GM23248 (cell line): ENCODE results near the gene KIF26A. TPM values are rescaled to one million over a fixed set of nuclear protein-coding genes. Genes with fewer than 3 reads are reported as not detected.

Experiments used
- DNase-seq: peaks from one replicate; pipeline ENCODE4 v3.0.0-alpha.2; 2015
- H2AFZ ChIP-seq: fragments of 200-600 bp; sonication (generic); 2 replicates; pipeline ENCODE4 v1.6.1; 2016; ENCODE audit warnings: antibody characterized with exemption
- H3F3A ChIP-seq: fragments of 200-600 bp; sonication (generic); 2 replicates; pipeline ENCODE4 v1.6.1; 2016; ENCODE audit warnings: mild to moderate bottlenecking, antibody characterized with exemption, mixed run types; ENCODE audit not compliant: insufficient read depth
- H3K27ac ChIP-seq: fragments of 200-600 bp; sonication (generic); 2 replicates; pipeline ENCODE4 v1.5.1; 2016; ENCODE audit warnings: mild to moderate bottlenecking
- H3K27me3 ChIP-seq: fragments of 200-600 bp; sonication (generic); replicated peaks from 2 replicates; pipeline ENCODE4 v1.6.1; 2016; ENCODE audit warnings: mild to moderate bottlenecking; ENCODE audit not compliant: insufficient read depth
- H3K36me3 ChIP-seq: fragments of 200-600 bp; sonication (generic); 2 replicates; pipeline ENCODE4 v1.6.1; 2016; ENCODE audit warnings: low read depth, mild to moderate bottlenecking
- H3K4me1 ChIP-seq: fragments of 200-600 bp; sonication (generic); 2 replicates; pipeline ENCODE4 v1.6.1; 2016; ENCODE audit warnings: mild to moderate bottlenecking; ENCODE audit not compliant: insufficient read depth
- H3K4me2 ChIP-seq: fragments of 200-600 bp; sonication (generic); one replicate; pipeline ENCODE4 v1.6.1; 2016; ENCODE audit warnings: mild to moderate bottlenecking; ENCODE audit not compliant: unreplicated experiment
- H3K4me3 ChIP-seq: fragments of 200-600 bp; sonication (generic); 2 replicates; pipeline ENCODE4 v1.5.1; 2016; ENCODE audit warnings: mild to moderate bottlenecking
- H3K79me2 ChIP-seq: fragments of 200-600 bp; sonication (generic); 2 replicates; pipeline ENCODE4 v1.6.1; 2016; ENCODE audit warnings: mild to moderate bottlenecking; ENCODE audit not compliant: insufficient read depth
- H3K9ac ChIP-seq: fragments of 200-600 bp; sonication (generic); 2 replicates; pipeline ENCODE4 v1.6.1; 2016; ENCODE audit warnings: mild to moderate bottlenecking
- H3K9me2 ChIP-seq: fragments of 200-600 bp; sonication (generic); 2 replicates; pipeline ENCODE4 v1.6.1; 2016; ENCODE audit warnings: mixed run types, mild to moderate bottlenecking, moderate library complexity; ENCODE audit not compliant: insufficient read depth
- H3K9me3 ChIP-seq: fragments of 200-600 bp; sonication (generic); one replicate; pipeline ENCODE4 v1.6.1; 2017; ENCODE audit warnings: low read depth
- H4K20me1 ChIP-seq: fragments of 200-600 bp; sonication (generic); 2 replicates; pipeline ENCODE4 v1.6.0; 2016; ENCODE audit not compliant: insufficient read depth
- EZH2 ChIP-seq: fragments of 200-600 bp; sonication (generic); IDR thresholded peaks from 2 replicates; pipeline ENCODE4 v1.6.1; 2018; ENCODE audit warnings: antibody characterized with exemption, mild to moderate bottlenecking; ENCODE audit not compliant: insufficient read depth, poor library complexity, severe bottlenecking
- EZH2phosphoT487 ChIP-seq: fragments of 200-600 bp; sonication (generic); IDR thresholded peaks from 2 replicates; pipeline ENCODE4 v1.6.1; 2018; ENCODE audit warnings: antibody characterized with exemption, moderate library complexity, mild to moderate bottlenecking, low read depth; ENCODE audit not compliant: insufficient read depth
- WGBS, 2 experiments: methylation state at CpG; one replicate each; pipeline ENCODE4 v1.1.6; 2015 to 2017; ENCODE audit warnings: low lambda C conversion rate in 2 of 2, low coverage in 1 of 2; ENCODE audit errors: missing lambda C conversion rate in 2 of 2; 5-methylcytosine and 5-hydroxymethylcytosine counted together
- in situ Hi-C: fragments of 300-500 bp; cut with MboI; formaldehyde crosslinking; loops from 2 replicates; pipeline ENCODE4 v1.15.0; 2020
- polyA plus RNA-seq: library from polyadenylated mRNA; unstranded; fragments of >200 nt; fragmentation: Nextera tagmentation; extraction: Ambion mirVana; gene quantifications from 2 replicates; pipeline ENCODE4 v1.2.1, GENCODE V29; 2016
- total RNA-seq: library from RNA; depleted of rRNA; stranded (reverse); fragments of >200 nt; shearing (Covaris generic); gene quantifications from 2 replicates; pipeline ENCODE4 v1.2.3, GENCODE V29; 2014

KIF26A gene
- total and polyA plus RNA-seq, 2 experiments from 2014 or later: not detected

DNA sequence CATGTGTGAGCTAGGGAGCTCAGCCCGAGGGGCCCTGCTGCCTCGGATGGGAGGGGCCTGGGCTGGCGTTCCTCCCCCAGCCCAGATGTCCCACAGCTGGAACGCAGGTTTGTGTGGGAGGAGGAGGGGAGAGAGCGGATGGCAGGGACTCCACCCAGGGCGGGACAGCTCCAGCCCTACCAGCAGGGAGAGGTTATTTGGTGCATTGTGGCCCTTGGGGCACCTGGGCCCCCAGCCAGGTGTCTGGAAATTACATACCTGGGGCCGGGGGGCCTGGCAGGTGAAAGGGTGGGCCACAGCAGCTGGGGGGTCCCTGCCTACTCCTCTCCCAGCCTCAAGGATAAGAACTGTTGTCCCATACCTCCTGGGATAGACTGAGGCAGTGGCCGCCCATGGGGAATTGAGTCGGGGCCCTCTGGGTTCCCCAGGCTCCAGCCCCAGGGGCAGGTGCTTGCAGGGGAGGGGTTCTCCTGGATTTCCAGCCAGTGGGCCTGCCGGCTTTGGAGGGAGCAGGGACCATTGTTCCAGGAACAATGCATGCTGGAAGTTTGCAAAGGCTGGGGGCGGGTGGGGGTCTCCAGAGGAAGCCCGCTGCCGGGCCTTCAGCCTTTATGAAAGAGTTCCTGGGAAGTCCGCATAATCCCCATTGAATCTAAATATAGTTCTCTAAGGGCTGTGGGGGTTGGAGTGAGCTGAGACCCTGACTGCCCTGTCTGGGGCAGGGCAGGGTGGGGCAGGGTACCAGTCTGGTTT is 1.2 kb downstream of the KIF26A start:
- no peak for DNase-seq
- 42 to 46% methylated on average over 13 to 14 of the region's 14 CpGs for WGBS, 2 experiments
- in situ Hi-C loops: loop anchor here (10.0 kb wide), 2 partner anchors 425 to 505 kb away; no protein-coding TSS in a partner anchor
- H3K4me2 ChIP-seq: no peak overlapping the region
- no peaks in the 10 kb centered on the region for H3F3A ChIP-seq
- no peaks in the 10 kb centered on the region for H3K9me3 ChIP-seq
- no peaks in the 10 kb centered on the region for H3K36me3 ChIP-seq
- H3K9me2 ChIP-seq: no peaks in the 10 kb centered on the region
- peaks cover 10% of the 10 kb centered on the region; the same call in 1 of the 2 replicates for H3K27me3 ChIP-seq
- H3K4me1 ChIP-seq: no peaks in the 10 kb centered on the region
- no peaks in the 10 kb centered on the region for H4K20me1 ChIP-seq
- H3K79me2 ChIP-seq: no peaks in the 10 kb centered on the region
- no peak overlapping the region for H2AFZ ChIP-seq
- no peak overlapping the region for H3K4me3 ChIP-seq
- no peak overlapping the region for H3K27ac ChIP-seq
- H3K9ac ChIP-seq: no peak overlapping the region
- TF ChIP-seq EZH2phosphoT487 (no peak), EZH2 (no peak)

DNA sequence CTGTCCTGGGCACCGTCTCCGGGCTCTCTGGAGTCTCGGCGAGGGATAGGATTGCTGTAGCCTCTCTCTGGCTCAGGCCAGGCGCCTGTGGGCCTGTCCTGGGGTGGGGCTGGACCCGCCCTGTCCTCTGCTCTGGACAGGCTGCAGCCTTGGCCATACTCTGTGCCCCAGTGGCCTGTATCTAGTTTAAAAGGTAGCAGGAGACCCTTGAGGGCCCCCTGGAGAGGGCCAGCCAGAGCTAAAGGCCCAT is 1.8 kb downstream of the KIF26A start:
- H3K36me3 ChIP-seq: no peaks in the 10 kb centered on the region
- DNase-seq: no peak
- no peaks in the 10 kb centered on the region for H3K4me1 ChIP-seq
- H3K9ac ChIP-seq: no peak overlapping the region
- no peaks in the 10 kb centered on the region for H3K79me2 ChIP-seq
- no peaks in the 10 kb centered on the region for H3F3A ChIP-seq
- no peak overlapping the region for H2AFZ ChIP-seq
- in situ Hi-C loops: no loop called here
- H4K20me1 ChIP-seq: no peaks in the 10 kb centered on the region
- H3K4me3 ChIP-seq: no peak overlapping the region
- no peak for TF ChIP-seq EZH2phosphoT487
- no peak for TF ChIP-seq EZH2
- H3K27ac ChIP-seq: no peak overlapping the region
- no peaks in the 10 kb centered on the region for H3K9me3 ChIP-seq
- H3K9me2 ChIP-seq: no peaks in the 10 kb centered on the region
- H3K4me2 ChIP-seq: no peak overlapping the region
- 70 to 78% methylated on average over 6 of the region's 6 CpGs for WGBS, 2 experiments
- peaks cover 10% of the 10 kb centered on the region; the same call in 1 of the 2 replicates for H3K27me3 ChIP-seq

DNA sequence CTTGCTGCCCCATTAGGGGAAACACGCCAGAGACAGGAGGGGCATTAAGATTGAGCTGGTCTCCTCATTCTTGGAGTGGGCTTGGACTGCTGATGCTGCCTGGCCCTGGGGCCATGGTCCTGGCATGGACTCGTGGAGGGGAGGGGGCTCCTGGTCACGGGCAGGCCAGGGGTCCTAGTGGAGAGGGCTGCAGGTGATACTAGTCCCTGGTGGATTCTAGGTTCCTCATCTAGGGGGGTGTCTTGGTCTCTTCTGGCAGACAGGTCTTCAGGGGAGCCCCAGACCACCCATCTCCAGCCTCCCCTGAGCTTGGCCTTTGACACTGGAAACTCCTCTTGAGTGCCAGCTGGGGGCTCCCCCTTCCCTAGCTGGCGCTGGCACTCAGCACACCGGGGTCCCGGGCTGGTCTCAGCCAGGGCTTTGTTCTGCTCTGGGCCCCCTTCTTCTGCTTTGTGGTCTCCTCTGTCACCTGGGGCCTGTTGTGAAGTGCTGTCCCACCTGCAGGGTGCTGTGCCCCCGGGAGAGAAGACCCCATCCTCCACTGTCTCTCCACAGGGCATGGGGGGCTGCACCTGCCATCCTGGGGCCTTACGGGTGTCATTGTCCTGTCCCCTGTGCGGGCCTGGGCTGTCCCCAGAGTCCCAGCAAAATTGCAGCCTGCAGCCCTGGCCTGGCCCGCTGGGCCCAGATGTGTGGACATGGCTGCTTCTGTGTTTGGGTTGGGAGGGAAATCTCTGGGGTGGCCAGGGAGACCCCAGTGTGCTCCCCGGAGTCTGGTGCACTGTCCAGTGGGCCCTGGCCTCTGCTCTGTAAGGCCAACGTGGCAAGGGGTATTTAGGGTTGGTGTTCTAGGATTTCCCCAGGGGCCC is 2.3 kb downstream of the KIF26A start:
- H3K4me3 ChIP-seq: no peak overlapping the region
- 63 to 65% methylated on average over 10 to 12 of the region's 12 CpGs for WGBS, 2 experiments
- no peaks in the 10 kb centered on the region for H3F3A ChIP-seq
- H3K27me3 ChIP-seq: peaks cover 10% of the 10 kb centered on the region; the same call in 1 of the 2 replicates
- H2AFZ ChIP-seq: no peak overlapping the region
- H3K27ac ChIP-seq: no peak overlapping the region
- no peaks in the 10 kb centered on the region for H3K9me2 ChIP-seq
- in situ Hi-C loops: no loop called here
- no peaks in the 10 kb centered on the region for H3K9me3 ChIP-seq
- no peaks in the 10 kb centered on the region for H3K79me2 ChIP-seq
- no peaks in the 10 kb centered on the region for H3K4me1 ChIP-seq
- H3K36me3 ChIP-seq: no peaks in the 10 kb centered on the region
- H3K4me2 ChIP-seq: no peak overlapping the region
- no peaks in the 10 kb centered on the region for H4K20me1 ChIP-seq
- TF ChIP-seq EZH2phosphoT487: no peak
- no peak for TF ChIP-seq EZH2
- no peak overlapping the region for H3K9ac ChIP-seq
- no peak for DNase-seq

DNA sequence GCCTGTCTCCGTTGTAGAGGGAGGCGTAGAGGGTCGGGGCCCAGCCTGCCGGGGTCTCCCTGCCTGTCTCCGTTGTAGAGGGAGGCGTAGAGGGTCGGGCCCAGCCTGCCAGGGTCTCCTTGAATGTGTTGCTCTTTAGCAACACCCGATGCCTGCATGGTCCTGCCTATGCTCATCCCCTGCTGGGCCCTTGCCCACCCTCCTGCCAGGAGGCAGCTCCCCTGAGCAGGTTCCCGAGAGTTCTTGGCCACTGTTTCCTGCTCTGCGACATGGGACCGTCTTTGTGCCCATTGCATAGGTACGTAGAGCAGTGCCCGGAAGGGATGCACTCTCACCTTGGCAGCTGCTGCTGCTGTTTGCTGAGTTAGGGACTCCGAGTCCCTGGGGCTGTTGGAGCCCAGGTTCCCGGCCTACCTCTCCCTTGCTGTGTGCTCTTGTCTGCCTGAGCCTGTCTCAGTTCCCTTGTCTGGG is 3.3 kb downstream of the KIF26A start:
- H3K4me3 ChIP-seq: no peak overlapping the region
- H4K20me1 ChIP-seq: no peaks in the 10 kb centered on the region
- no peak overlapping the region for H3K9ac ChIP-seq
- no peaks in the 10 kb centered on the region for H3K79me2 ChIP-seq
- no peaks in the 10 kb centered on the region for H3K36me3 ChIP-seq
- no peak overlapping the region for H3K4me2 ChIP-seq
- H3K27ac ChIP-seq: no peak overlapping the region
- H3K9me3 ChIP-seq: no peaks in the 10 kb centered on the region
- no peaks in the 10 kb centered on the region for H3K4me1 ChIP-seq
- in situ Hi-C loops: no loop called here
- TF ChIP-seq EZH2 (no peak), EZH2phosphoT487 (no peak)
- H3K9me2 ChIP-seq: no peaks in the 10 kb centered on the region
- 69 to 70% methylated on average over 14 to 15 of the region's 15 CpGs for WGBS, 2 experiments
- DNase-seq: no peak
- H2AFZ ChIP-seq: no peak overlapping the region
- no peaks in the 10 kb centered on the region for H3F3A ChIP-seq
- peaks cover 7% of the 10 kb centered on the region; the same call in 1 of the 2 replicates for H3K27me3 ChIP-seq
